Mesendoderm (in vitro differentiated cells): ENCODE data around the gene GRAMD4.
A peak's percentile ranks its signal among the peaks of the same experiment; 100 is the strongest.

ENCODE experiments used
- DNase-seq: peaks from one replicate; pipeline ENCODE4 v3.0.0; 2013
- H2AK5ac ChIP-seq: 2 replicates; pipeline ENCODE4 v1.6.1; 2013; ENCODE audit warnings: low read length, inconsistent platforms
- H2BK120ac ChIP-seq: 2 replicates; pipeline ENCODE4 v1.6.1; 2013; ENCODE audit warnings: low read depth, mild to moderate bottlenecking, low read length, moderate library complexity, mixed read lengths
- H2BK15ac ChIP-seq: replicated peaks from 2 replicates; pipeline ENCODE4 v1.6.1; 2013; ENCODE audit warnings: low read depth, mild to moderate bottlenecking, moderate library complexity
- H2BK5ac ChIP-seq: 2 replicates; pipeline ENCODE4 v1.6.1; 2013; ENCODE audit warnings: low read length, inconsistent platforms
- H3K18ac ChIP-seq: 2 replicates; pipeline ENCODE4 v1.6.1; 2013; ENCODE audit warnings: mild to moderate bottlenecking, low read length, mixed read lengths
- H3K23ac ChIP-seq: one replicate; pipeline ENCODE4 v1.6.1; 2013; ENCODE audit warnings: low read length
- H3K27ac ChIP-seq: 2 replicates; pipeline ENCODE4 v1.5.1; 2013; ENCODE audit warnings: low read depth, mild to moderate bottlenecking, inconsistent platforms, low read length, moderate library complexity
- H3K27me3 ChIP-seq: 2 replicates; pipeline ENCODE4 v1.6.1; 2013; ENCODE audit warnings: low read length, control low read depth, mild to moderate bottlenecking, inconsistent platforms; ENCODE audit not compliant: insufficient read depth, poor library complexity
- H3K36me3 ChIP-seq: 2 replicates; pipeline ENCODE4 v1.6.1; 2013; ENCODE audit warnings: low read length, inconsistent platforms; ENCODE audit not compliant: control insufficient read depth, insufficient read depth
- H3K4ac ChIP-seq: one replicate; pipeline ENCODE4 v1.6.1; 2013; ENCODE audit warnings: low read depth, mild to moderate bottlenecking, low read length, moderate library complexity
- H3K4me1 ChIP-seq: 2 replicates; pipeline ENCODE4 v1.6.1; 2013; ENCODE audit warnings: low read depth, low read length, inconsistent platforms; ENCODE audit not compliant: control insufficient read depth
- H3K4me2 ChIP-seq: 2 replicates; pipeline ENCODE4 v1.6.1; 2013; ENCODE audit warnings: low read length
- H3K4me3 ChIP-seq: 2 replicates; pipeline ENCODE4 v1.5.1; 2013; ENCODE audit warnings: mild to moderate bottlenecking, low read length
- H3K56ac ChIP-seq: one replicate; pipeline ENCODE4 v1.6.1; 2013; ENCODE audit warnings: low read length
- H3K79me1 ChIP-seq: 2 replicates; pipeline ENCODE4 v1.6.1; 2013; ENCODE audit warnings: low read length, inconsistent platforms
- H3K79me2 ChIP-seq: 2 replicates; pipeline ENCODE4 v1.6.1; 2013; ENCODE audit warnings: mild to moderate bottlenecking, low read length; ENCODE audit not compliant: control insufficient read depth, insufficient read depth
- H3K9ac ChIP-seq: 2 replicates; pipeline ENCODE4 v1.6.1; 2013; ENCODE audit warnings: low read length, inconsistent platforms
- H4K5ac ChIP-seq: one replicate; pipeline ENCODE4 v1.6.1; 2013; ENCODE audit warnings: low read length
- H4K8ac ChIP-seq: one replicate; pipeline ENCODE4 v1.6.1; 2013; ENCODE audit warnings: low read depth, mild to moderate bottlenecking, control low read depth, low read length, moderate library complexity
- WGBS: extraction: QIAGEN DNeasy Blood & Tissue Kit; methylation state at CpG from one replicate; pipeline ENCODE4 v1.1.7; 2013; ENCODE audit warnings: low lambda C conversion rate, missing lambda C conversion rate; ENCODE audit not compliant: insufficient coverage; ENCODE audit errors: extremely low coverage; 5-methylcytosine and 5-hydroxymethylcytosine counted together

GRAMD4 gene

DNA sequence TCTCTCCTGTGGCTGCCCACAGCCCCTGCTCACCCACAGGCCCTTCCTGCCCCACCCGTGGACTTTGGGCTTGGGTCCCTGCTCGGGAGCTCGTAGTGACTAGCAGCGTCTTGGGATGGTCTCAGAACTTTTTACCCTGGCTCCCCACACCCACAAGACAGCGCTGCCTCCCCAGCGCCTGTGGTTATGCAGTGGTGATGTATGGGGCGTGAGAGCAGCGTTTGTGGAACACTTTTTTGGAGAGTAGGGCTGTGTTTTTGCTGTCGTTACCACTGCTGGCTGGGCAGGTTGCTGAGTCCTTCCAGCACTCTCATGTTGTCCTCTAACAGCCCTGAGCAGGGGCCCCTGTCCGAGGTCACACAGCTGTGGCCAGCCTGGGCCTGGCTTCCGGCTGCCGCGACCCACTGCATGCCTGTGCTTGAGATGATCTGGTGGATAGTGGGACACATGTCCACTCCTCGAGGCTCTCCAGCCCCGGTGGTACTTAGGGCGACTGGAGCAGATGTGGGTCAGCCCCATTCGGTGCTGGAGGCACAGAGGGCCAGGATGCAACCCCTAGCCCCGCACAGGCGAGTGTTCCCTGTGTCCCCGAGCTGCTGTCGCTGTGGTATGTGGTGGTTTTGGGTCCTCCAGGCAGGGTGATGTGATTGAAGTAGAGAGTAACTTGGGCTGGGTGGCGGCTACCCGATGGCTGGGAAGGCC, 7.1 kb upstream of the GRAMD4 start:
- H3K23ac ChIP-seq: peak overlapping the region; percentile 94
- H2AK5ac ChIP-seq: no peak overlapping the region
- H3K4me3 ChIP-seq: no peak overlapping the region
- H3K4me2 ChIP-seq: no peak overlapping the region
- DNase-seq: no peak
- H3K27me3 ChIP-seq: no peaks in the 10 kb centered on the region
- WGBS: no CpG with 5 or more reads among the region's 23 CpGs
- H4K8ac ChIP-seq: no peak overlapping the region
- H2BK5ac ChIP-seq: no peak overlapping the region
- no peak overlapping the region for H3K18ac ChIP-seq
- no peak overlapping the region for H2BK120ac ChIP-seq
- no peaks in the 10 kb centered on the region for H3K36me3 ChIP-seq
- H3K79me1 ChIP-seq: peaks cover 2% of the 10 kb centered on the region
- H3K4me1 ChIP-seq: peaks cover 3% of the 10 kb centered on the region
- H3K79me2 ChIP-seq: no peaks in the 10 kb centered on the region
- H3K56ac ChIP-seq: peak overlapping the region; percentile 73
- H3K27ac ChIP-seq: no peak overlapping the region
- no peak overlapping the region for H3K4ac ChIP-seq
- H2BK15ac ChIP-seq: no peak overlapping the region
- H3K9ac ChIP-seq: no peak overlapping the region
- H4K5ac ChIP-seq: no peak overlapping the region

DNA sequence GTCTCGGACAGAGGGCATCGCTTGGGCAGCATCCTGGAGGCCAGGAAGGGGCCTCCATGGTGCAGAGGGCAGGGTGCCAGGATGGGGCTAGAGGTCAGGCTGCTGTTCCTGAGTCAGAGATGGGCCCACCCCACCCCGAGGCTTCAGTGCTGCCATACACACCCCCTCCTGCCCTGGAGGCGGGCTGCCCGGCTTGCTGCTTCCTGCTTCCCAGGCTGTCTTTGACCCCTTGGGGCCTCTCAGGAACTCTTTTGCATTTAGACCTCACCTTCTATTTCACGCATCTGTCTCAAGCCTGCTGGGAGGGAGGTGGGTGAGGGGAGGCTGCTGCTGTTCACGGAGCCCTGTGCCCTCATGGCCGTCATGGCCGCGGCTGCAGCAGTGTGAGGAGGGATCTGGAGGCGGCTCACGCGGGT, 6.6 kb upstream of the GRAMD4 start:
- no peak overlapping the region for H3K4me2 ChIP-seq
- H4K5ac ChIP-seq: no peak overlapping the region
- H2BK120ac ChIP-seq: no peak overlapping the region
- H3K27ac ChIP-seq: no peak overlapping the region
- no CpG with 5 or more reads among the region's 13 CpGs for WGBS
- H3K23ac ChIP-seq: no peak overlapping the region
- peaks cover 2% of the 10 kb centered on the region for H3K79me1 ChIP-seq
- H2BK15ac ChIP-seq: no peak overlapping the region
- no peaks in the 10 kb centered on the region for H3K79me2 ChIP-seq
- peak; percentile 38 for DNase-seq
- H3K18ac ChIP-seq: no peak overlapping the region
- H3K4ac ChIP-seq: no peak overlapping the region
- peaks cover 3% of the 10 kb centered on the region for H3K4me1 ChIP-seq
- no peaks in the 10 kb centered on the region for H3K36me3 ChIP-seq
- peak overlapping the region; percentile 73 for H3K56ac ChIP-seq
- H3K9ac ChIP-seq: no peak overlapping the region
- H4K8ac ChIP-seq: no peak overlapping the region
- no peaks in the 10 kb centered on the region for H3K27me3 ChIP-seq
- no peak overlapping the region for H2BK5ac ChIP-seq
- no peak overlapping the region for H2AK5ac ChIP-seq
- H3K4me3 ChIP-seq: no peak overlapping the region

DNA sequence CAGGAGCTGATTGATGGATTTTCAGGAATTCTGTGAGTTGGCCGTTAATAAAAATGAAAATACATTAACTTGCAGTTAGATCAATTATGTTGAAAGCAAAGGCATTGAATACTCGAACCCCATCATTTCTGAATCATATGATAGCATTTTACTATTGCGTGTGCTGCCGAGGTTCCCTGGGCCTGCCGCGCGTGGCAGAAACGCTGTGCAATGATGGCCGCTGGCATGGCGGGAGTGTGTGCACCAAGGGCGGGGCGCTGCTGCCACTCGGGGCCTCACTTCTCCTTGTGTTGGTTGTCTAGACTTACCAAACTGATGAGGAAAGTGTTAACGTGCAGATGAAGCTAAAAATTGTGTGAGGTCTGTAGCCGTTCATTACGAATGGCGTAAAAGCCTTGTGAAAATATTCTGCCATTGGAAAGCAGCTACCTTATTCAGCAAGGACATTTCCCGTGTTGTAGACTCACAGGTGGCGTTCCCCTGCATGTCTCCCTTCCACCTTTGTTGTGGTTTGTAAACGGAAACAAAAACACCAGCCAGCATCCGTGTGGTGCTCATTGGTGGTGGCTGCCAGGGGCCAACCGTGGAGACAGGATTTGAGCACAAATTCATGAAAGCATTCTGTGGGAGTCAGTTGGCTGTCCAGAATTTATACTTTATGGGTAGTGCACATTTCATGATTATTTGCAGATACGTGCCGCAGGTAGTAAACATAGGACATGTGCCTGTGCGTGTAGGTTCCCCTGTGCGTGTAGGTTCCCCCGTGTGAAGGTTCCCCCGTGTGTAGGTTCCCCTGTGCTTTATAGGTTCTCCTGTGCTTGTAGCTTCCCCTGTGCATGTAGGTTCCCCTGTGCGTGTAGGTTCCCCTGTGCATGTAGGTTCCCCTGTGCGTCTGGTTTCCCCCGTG, 5.9 kb upstream of the GRAMD4 start:
- no peaks in the 10 kb centered on the region for H3K36me3 ChIP-seq
- no peaks in the 10 kb centered on the region for H3K79me2 ChIP-seq
- H3K18ac ChIP-seq: no peak overlapping the region
- no peak overlapping the region for H3K9ac ChIP-seq
- H3K23ac ChIP-seq: no peak overlapping the region
- no peak overlapping the region for H4K5ac ChIP-seq
- no peak overlapping the region for H2AK5ac ChIP-seq
- H3K27me3 ChIP-seq: no peaks in the 10 kb centered on the region
- peaks cover 3% of the 10 kb centered on the region for H3K4me1 ChIP-seq
- H3K4me2 ChIP-seq: no peak overlapping the region
- H3K27ac ChIP-seq: no peak overlapping the region
- H3K4ac ChIP-seq: no peak overlapping the region
- H2BK15ac ChIP-seq: no peak overlapping the region
- no peak overlapping the region for H4K8ac ChIP-seq
- H2BK120ac ChIP-seq: no peak overlapping the region
- DNase-seq: no peak
- no peak overlapping the region for H3K4me3 ChIP-seq
- H3K56ac ChIP-seq: peak overlapping the region; percentile 47
- H3K79me1 ChIP-seq: peaks cover 2% of the 10 kb centered on the region
- no CpG with 5 or more reads among the region's 31 CpGs for WGBS
- H2BK5ac ChIP-seq: no peak overlapping the region

DNA sequence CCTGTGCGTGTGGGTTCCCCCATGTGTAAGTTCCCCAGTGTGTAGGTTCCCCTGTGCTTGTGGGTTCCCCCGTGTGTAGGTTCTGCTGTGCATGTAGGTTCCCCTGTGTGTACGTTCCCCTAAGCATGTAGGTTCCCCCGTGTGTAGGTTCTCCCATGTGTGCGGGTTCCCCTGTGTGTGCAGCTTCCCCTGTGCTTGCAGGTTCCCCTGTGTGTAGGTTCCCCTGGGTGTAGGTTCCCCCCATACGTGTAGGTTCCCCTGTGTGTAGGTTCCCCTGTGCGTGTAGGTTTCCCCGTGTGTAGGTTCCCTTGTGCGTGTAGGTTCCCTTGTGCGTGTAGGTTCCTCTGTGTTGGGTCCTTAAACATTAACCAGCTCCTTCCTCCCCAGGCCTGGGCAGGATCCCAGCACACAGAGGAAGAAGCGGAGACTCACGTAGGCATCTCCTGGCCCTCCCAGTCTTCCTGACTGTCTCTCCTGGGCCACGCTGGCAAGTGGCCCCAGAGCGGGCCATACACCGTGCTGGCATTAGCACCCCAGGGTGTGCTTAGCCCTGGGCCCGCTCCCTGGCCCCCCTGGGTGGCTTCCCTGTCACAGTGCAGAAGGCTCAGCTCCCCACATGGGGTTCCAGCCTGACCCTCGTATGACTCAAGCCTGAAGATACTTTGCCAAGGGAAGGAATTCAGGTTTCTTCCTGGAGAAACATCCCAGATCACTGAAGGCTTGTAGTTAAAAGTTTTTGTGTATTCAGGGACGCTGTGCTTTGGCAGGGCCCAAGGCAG, 2.8 kb upstream of the GRAMD4 start:
- Histone ChIP-seq H2AK5ac (no peak overlapping the region), H3K27me3 (no peaks in the 10 kb centered on the region), H3K27ac (no peak overlapping the region), H2BK15ac (no peak overlapping the region), H3K4me3 (no peak overlapping the region), H3K9ac (no peak overlapping the region), H3K79me1 (no peaks in the 10 kb centered on the region), H3K4me2 (no peak overlapping the region), H3K23ac (no peak overlapping the region), H3K4me1 (peaks cover 3% of the 10 kb centered on the region), H3K4ac (no peak overlapping the region), H3K18ac (no peak overlapping the region), H2BK120ac (no peak overlapping the region), H4K8ac (no peak overlapping the region), H3K79me2 (no peaks in the 10 kb centered on the region), H4K5ac (no peak overlapping the region), H3K56ac (no peak overlapping the region), H3K36me3 (no peaks in the 10 kb centered on the region), H2BK5ac (no peak overlapping the region)
- no CpG with 5 or more reads among the region's 18 CpGs for WGBS
- DNase-seq: no peak

DNA sequence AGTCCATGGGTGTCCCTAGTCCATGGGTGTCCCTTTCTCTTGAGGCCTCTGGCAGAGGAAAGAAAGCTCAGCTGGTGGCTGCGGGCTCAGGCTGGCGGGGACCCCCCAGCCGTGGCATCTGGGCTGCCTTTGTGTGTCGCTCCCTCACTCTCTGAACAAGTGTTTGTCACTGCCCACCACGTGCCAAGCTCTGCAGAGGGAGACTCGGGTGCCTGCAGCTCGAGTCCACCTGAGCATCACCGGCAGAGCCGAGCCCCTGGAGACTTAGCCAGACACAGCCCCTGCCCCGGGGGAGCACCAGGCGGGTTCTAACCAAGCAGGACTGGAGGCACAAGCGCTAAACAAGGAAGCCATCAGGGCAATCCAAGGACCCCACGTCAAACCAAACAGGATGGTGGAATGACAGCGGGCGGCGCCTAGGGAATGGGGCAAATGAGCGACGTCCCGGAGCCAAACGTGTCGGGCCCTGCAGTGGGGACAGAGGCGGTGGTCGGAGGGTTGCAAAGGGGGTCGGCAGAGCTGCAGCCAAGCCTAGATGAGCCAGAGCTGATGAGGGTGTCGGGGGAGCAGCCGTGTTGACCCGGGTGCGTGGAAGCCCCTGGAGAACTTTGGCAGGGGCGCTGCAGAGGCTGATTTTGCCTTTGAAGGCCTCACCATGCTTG, 2.1 kb upstream of the GRAMD4 start:
- DNase-seq: no peak
- Histone ChIP-seq H3K23ac (no peak overlapping the region), H3K4me2 (no peak overlapping the region), H3K18ac (no peak overlapping the region), H3K79me1 (no peaks in the 10 kb centered on the region), H2BK5ac (no peak overlapping the region), H3K27ac (no peak overlapping the region), H2AK5ac (no peak overlapping the region), H2BK120ac (no peak overlapping the region), H3K36me3 (no peaks in the 10 kb centered on the region), H3K27me3 (no peaks in the 10 kb centered on the region), H3K4me3 (no peak overlapping the region), H3K4me1 (peaks cover 3% of the 10 kb centered on the region), H2BK15ac (no peak overlapping the region), H4K5ac (no peak overlapping the region), H3K4ac (no peak overlapping the region), H3K79me2 (no peaks in the 10 kb centered on the region), H3K9ac (no peak overlapping the region), H3K56ac (no peak overlapping the region), H4K8ac (no peak overlapping the region)
- WGBS: no CpG with 5 or more reads among the region's 29 CpGs
